ENCODE data around the gene CSMD2.

Gene CSMD2

DNA sequence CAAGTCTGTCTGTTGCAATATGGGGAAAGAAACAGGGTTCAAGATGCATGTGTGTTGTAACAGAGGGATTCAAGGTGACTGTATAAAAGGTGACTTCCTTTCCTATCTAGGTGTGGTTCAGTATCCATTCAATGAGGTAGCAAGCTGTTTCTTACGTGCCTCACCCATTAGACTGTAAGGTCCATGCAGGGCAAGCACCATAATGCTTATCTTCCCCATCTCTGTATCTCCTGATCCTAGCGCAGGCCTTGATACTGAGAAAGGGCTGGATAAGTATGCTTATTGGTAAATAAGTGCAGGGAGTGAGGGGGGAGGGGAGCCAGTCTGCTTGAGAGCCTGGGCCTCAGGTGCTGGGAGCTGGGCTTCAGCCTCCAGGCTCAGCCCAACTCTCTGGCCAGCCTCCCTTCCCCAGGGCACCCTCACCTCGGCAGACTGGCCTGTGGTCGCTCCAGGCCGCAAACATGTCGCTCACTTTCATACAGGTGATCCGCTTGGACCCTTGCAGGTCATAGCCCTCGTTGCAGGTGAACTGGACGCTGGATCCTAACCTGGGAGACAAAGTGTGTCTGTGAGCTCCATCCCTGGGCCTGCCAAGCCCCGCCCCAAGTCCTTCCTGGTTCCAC, 345.6 kb downstream of the CSMD2 start:
- DNase-seq (ENCODE audit: low spot score) = no peak

DNA sequence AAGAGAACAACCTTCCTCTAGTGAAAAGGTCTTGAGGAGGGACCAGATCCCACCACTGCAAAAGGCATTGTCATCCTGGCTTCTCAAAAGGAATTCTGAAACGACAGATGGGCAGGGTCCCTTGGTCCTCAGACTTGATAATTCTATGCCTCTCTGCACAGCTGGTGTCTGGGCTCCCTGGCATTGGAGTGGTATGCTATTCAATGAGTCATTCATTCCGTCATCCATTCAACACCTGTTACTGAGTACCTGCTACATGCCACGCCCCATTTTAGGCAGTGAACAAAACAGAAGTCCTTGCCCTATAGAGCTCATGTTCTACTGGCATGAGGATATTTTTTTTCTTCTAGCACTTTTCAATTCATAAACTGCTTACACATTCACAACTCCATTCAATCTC, 347.0 kb downstream of the CSMD2 start:
- no peak for DNase-seq (ENCODE audit: low spot score)

DNA sequence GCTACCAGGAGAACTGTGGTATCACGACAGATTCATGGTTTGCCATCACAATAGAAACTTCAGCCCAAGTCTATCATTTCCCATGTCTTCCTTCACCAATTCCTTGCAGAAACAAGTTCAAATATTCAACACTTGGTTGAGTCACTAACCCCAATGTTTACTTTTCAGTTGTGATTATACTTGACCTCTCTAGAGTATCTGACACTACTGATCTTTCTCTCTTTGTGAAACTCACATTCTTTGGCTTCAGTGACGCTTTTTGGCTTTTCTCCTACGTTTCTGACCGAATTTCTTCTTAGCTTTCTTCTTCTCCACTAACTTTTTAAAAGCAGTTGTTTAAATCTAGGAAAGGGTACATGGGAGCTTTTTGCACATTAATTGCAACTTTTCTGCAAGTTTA, 350.0 kb downstream of the CSMD2 start:
- DNase-seq (ENCODE audit: low spot score) = no peak

DNA sequence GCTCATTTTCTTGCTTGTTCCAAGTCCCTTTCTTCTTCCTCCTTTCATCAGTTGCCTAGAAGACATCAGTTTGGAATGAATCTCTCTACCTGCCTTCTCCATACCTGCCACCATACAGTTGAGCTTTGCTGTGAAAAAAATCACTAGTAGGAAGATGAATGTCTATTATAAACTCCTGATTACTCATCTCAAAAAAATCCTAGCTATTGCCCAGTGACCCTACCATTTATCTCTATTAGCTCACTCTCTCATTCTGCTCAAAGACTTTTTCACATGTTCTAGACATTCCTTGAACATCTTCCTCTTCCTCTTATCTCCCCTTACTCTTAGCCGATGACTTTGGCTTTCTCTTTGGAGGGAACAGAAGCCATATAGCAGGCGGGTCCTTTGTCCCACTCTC, 350.9 kb downstream of the CSMD2 start:
- no peak for DNase-seq (ENCODE audit: low spot score)

DNA sequence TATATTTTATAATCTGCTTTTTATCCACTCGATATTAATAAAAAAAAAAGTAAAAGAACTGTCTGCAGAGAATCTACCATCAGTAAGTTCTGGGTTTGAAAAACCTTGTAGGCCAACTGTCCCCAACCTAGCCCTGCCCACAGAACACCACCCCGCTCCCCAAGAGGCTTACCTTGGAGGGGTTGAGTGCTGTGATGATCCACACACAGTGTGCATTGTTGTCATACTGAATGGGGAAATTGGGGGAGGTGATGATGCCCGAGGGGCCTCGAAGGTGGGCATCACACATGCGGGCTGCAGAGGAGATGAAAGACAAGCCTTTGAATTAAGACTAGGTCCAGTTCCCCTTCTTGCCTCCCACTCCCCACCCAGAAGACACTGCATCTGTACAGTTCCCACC, 354.5 kb downstream of the CSMD2 start:
- DNase-seq (ENCODE audit: low spot score) = no peak

DNA sequence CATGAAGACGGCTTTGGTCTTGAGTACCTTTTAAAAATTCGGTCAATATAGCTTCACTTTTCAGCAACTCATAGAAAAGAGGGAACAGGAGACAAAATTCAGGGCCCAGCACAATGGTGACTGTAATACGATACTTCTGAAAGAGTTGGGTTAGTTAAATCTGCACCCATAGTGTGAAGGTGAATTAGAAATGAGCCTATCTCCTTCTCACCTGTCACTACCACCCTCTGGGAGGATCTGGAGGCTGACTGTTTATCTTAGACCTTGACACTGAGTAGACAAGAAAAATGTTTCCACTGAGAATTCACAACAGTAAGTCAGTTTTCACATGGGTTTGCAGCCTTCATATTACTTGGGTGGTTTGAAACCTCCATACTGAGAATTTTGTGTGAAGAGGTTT, 359.0 kb downstream of the CSMD2 start:
- no peak for DNase-seq (ENCODE audit: low spot score)

DNA sequence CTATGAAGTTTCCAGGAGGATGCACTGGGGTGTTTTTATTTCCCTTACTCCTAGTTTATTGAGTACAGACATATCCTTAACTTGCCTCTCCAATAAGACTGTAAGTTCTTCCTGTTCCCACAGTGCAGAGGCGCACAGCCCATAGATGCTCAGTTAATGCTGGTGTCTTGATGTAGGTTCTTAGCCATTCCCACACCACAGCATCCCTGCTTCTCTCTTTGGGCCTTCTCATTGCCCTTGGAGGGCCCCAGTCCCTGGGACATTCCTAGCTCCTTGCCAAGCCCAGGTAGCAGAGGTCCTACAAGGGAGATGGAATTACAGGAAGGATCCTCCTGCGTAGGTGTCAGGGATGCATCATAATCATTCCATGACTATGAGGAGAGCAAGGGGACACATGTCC, 362.8 kb downstream of the CSMD2 start:
- DNase-seq (ENCODE audit: low spot score) = no peak

DNA sequence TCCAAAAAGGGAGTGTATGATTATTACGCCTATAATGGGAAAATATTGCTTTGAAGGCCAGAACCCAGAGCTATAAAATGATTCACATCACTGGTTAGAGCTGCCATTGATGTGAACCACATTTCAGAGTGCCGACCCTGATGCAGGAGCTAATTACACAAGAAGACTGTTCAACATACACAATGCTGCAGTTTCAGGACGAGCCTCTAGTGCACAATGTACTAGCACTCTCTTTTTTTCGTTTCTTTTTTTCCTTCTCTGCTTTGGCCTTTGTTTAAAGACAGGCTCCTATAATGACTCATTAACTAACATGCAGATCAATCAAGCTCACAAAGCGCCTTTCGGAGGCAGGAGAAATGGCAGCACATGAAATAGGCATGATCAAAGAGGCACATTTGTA, 367.2 kb downstream of the CSMD2 start:
- no peak for DNase-seq (ENCODE audit: low spot score)

DNA sequence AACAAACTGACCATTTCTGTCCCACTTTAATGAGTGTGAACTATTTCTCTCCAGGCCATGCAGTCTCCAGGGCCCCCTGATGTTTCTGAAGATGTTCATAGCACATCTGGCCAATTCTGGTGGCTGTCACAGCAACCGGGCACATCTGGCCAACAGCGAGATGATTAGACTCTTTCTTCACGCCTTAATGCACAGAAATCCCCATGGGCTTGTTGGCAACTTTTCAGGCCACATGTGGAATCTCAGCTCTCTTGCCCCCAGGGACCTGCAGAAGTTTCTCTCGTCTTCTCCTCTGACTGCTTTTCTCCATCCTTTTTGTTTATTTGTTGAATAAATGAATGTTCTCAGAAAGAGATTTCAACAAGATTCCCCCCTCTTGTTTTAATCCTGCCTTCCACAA, 372.4 kb downstream of the CSMD2 start:
- DNase-seq (ENCODE audit: low spot score) = no peak

DNA sequence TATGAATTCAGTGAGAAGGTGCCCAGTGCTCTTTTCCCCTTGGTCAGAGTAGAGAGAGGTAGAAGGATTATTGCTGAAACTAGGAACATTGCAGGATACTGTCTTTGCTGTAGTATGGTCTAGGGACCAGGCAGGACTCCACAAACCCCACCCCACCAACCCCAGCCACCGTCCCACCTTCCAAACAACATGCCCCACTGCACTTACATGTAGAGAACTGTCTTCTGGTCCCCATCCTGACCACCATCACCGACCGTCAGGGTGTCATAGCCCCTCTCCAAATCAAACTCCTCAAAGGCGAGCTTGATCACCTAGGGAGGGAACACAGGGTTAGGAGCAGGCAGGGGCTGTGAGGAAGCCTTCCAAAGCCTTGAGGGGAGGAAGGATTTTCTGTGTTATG, 372.8 kb downstream of the CSMD2 start:
- DNase-seq (ENCODE audit: low spot score) = no peak

DNA sequence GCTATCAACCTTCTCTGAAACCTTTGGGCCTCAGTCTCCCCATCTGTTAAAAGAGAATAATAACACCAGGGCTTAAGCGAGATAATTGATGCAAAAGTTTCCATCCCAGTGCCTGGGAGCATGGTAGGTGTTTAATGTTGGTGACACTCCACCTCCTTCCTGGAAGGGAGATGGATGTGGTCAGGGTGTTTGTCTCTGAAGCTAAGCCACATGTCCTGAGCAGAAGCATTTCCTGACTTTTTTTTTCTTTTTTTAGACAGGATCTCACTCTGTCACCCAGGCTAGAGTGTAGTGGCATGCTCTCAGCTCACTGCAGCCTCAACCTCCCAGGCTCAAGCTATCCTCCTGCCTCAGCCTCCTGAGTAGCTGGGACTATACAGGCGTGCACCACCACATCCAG, 373.8 kb downstream of the CSMD2 start:
- no peak for DNase-seq (ENCODE audit: low spot score)

DNA sequence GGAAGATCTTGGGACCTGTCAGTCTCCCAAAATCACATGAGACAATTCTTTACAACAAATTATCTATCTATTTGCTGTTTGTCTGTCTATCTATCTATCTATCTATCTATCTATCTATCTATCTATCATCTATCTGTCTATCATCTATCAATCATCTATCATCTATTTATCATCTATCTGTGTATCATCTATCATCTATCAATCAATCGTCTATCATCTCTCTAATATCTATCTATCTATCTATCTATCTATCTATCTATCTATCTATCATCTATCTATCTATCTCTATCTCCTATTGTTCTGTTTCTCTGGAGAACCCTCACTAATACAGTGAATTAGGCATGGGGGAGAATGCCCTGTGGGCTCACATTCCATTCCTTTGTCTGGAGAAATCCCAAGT, 374.5 kb downstream of the CSMD2 start:
- no peak for DNase-seq (ENCODE audit: low spot score)

DNA sequence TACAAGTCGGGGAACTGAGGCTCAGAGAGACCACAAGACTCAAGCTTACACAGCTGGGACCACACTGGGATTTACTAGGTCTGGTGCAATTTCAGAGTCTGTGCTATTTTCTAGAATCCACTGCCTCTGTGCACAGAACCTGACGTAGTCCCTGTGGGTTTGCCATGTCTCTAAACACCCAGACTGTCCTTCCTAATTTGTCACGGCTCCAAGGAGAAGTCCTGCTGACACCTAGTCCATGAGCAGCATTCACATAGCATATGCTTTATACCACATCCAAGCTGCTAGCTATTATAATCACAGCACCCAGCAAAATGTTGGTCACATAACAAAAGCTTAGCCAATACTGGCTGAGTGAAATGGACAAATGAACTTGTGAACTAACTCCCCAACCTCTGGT, 380.2 kb downstream of the CSMD2 start:
- peak; percentile 11 for DNase-seq (ENCODE audit: low spot score)

DNA sequence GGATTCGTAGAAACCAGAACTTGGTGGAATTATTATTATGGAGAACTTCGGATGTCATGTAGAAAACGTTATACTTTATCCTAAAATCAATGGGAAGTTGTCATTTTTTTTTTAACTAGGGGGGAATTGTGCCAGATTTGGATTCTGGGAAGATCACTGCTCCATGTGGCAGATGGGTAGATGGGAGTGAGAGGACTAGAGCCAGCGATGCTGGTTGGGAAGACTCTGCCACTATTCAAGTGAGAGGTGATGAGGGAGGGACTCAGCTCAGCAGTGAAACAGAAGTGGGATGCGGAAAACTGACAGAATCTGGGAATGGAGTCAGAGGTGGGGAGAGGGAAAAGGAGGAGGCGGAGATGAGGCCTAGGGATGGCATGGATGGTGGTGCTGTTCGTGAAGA, 382.3 kb downstream of the CSMD2 start:
- no peak for DNase-seq (ENCODE audit: low spot score)

DNA sequence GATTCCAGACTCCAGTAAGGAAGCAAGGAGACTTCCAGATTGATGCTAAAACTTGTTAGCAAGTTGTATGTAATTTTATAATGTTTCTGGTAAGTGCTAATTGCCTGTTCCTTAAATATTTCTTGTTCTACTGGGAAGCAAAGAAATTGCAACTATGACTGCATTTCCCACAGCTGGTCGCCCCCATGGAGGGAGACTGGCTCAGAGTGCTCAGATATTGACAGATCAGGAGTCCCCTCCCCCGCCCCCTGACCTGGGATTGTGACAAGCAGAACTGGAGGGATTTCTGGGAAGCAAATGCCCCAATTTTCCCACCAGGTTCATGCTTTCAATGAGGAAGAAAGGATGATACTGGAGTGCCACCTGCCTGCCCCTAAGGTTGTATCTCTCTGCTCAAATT, 383.4 kb downstream of the CSMD2 start:
- no peak for DNase-seq (ENCODE audit: low spot score)

DNA sequence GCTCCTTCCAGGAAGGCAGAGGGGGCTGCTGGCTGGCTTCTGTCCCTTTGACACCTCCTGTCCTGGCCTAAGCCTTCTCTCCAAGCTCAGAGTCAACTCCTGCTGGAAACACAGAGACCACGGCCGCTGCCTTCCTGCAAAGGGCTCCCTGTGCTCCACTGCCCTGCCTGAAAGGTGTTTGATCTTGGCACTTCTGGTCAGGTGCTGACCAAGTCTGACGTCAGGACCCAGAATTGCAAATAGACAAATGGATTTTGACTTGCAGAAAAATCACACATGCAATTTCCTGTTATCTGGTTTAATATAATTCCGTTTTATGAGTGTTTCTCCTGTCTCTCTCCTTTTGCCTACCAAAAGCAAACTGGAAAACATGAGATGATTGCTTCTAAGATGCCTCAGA, 387.7 kb downstream of the CSMD2 start:
- DNase-seq (ENCODE audit: low spot score) = no peak

DNA sequence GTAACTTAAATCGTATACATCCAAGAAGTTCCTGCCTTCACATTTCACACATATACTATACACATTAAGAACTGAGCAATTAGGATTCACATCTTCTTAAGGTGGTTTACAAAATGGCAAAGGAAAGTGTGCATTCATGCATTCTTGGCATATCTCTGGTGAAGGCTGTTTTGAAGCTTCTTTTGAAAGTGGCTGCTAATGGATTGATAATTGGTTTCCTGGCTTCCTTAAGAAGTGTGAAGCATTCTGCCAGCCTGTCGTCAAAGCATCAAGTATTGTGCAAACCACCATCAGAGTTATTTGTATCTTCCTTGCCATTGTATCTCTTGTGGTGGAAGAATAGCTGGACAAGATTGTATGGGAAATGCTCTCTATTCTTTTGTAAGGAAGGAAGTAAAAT, 396.2 kb downstream of the CSMD2 start:
- DNase-seq (ENCODE audit: low spot score) = no peak

DNA sequence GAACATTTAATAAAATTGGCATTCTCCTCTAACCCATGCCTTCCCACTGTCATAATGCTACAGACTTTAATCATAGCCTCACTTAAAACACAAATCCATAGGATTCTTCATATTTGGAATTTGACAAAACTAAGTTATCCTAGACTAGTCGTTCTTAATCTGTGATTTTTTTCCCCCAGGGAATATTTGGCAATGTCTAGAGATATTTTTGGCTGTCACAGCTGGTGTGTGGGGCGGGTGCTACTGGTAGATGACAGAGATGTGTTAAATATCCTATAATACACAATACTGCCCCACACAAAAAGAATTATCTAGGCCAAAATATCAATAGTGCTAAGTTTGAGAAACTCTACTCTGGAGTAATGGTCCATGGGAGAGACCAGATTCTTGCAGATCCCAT, 396.9 kb downstream of the CSMD2 start:
- DNase-seq (ENCODE audit: low spot score) = no peak

DNA sequence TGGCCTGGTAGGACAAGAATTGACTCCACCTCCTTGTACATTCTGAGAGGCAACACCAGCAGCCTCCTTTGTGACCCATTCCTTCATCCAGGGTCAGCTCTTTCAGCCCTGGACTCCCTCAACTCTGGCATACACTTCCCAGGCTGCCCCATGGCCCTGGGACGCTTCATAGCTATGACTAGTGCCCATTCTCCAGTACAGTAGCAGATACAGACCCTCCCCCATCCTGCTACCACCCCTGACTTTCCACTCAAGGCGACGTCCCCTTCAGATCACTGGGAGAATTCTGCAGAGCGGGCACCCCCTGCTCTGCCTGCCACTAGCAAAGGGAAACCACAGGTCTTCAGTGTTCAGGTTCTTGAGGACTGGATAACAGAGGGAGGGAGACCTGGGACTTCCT, 400.9 kb downstream of the CSMD2 start:
- DNase-seq (ENCODE audit: low spot score) = no peak

DNA sequence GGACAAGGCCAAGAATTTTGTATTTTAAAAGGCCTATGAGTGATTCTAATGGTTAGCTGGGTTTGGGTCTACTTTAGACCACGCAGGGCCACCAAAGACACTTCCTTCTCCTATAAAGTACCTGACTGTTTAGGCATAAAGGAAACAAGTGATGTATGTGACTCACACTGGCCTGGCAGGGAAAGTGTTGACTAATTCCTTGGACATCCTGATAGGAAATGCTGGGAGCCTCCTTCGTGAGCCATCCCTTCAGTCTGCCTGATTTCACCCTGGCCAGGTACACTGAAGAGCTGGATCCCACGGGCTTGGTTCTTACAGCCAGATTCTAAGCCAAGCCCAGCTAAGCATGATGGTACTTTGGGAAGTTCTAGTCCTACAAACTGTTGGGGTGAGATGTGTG, 401.6 kb downstream of the CSMD2 start:
- no peak for DNase-seq (ENCODE audit: low spot score)

DNA sequence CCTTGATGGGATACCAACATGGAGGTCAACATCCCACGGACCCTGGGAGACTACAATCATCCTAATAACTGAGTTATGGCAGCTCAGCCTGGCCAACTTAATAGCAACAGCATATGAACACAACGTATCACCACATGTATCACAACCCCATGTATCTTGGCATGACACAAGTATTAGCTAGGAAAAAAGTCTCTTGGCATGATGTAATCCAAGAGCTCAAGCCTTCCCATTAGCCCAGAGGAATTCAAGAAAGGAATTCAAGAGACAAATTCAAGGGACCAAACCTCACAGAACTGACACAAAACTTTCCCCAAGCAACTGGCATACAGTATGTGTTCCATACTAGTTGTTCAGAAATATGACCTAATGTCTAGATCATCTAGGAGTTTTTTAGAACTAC, 402.1 kb downstream of the CSMD2 start:
- DNase-seq (ENCODE audit: low spot score) = no peak

DNA sequence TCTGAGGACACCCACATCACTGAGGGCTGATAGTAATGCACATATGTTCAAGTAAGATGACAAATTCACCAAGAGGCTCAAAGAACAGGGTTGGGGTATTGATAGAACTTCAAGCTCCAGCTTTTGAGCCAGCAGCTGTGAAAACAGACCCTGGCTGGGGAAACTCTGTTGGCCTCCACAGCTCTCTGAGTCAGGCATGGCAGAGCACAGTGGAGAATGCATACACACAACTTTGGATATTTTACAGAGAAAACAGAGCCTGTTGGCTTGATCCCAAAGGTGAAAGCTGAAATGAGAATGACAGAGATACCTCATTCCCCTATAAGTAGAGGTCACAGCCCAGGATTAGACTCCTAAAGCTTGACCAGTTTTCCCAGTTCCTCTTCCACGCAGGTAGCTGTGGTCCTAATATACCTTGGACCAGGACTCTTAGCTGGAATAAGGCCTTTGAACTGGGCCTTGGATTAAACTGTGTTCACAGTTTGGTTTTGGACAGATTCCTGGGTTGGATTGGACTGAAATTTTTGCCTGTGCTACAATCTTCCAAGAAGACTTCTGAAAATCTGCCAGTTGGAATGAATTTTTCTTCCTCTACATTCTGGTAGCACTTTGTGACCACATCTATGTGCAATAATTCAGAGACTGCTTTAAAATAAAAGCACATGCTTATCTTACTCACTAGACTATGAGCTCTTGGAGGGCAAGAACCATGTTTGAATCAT, 402.8 kb downstream of the CSMD2 start:
- DNase-seq (ENCODE audit: low spot score) = peak; percentile 9

DNA sequence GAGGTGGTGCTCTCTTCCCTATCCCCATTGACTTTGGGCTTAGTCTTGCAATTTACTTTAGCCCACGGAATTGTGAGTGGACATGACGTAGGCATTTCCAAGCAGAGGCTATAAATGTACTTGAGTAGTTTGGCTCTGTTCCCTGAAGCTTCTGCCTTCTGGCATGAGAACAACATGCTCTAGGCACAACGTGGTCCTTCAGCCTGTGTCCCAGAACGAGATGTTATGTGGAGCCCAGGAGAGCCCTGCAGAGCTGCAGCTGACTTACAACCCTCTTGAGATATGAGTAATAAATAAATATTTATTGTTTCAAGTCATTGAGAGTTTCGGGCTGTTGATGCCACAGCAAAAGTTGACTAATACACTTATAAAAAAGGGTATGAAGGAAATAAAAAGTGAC, 406.3 kb downstream of the CSMD2 start:
- no peak for DNase-seq (ENCODE audit: low spot score)
